Nephron (organoid): ENCODE results near the gene CHD9.
A peak's percentile ranks its signal among the peaks of the same experiment; 100 is the strongest.

Experiments used
- H3K27ac Mint-ChIP-seq, 3 experiments: 2 replicates each; pipeline ENCODE4 v1.8.0; 2020; ENCODE audit warnings: mixed read lengths in 3 of 3, mild to moderate bottlenecking in 2 of 3, moderate library complexity in 1 of 3
- H3K27me3 Mint-ChIP-seq: 2 replicates; pipeline ENCODE4 v1.8.0; 2021; ENCODE audit warnings: low read depth, mild to moderate bottlenecking, moderate library complexity, mixed read lengths
- H3K36me3 Mint-ChIP-seq: 2 replicates; pipeline ENCODE4 v1.8.0; 2020; ENCODE audit warnings: low read depth, mixed read lengths
- H3K4me1 Mint-ChIP-seq: 2 replicates; pipeline ENCODE4 v1.8.0; 2020; ENCODE audit warnings: mixed read lengths
- H3K4me3 Mint-ChIP-seq, 3 experiments: 2 replicates each; pipeline ENCODE4 v1.8.0; 2020; ENCODE audit warnings: mild to moderate bottlenecking in 3 of 3, mixed read lengths in 3 of 3, moderate library complexity in 2 of 3
- H3K9me3 Mint-ChIP-seq: 2 replicates; pipeline ENCODE4 v1.8.0; 2020; ENCODE audit warnings: mixed read lengths
- TF ChIP-seq, protein P1 (sequence below), 3 experiments: fragments of 200-600 bp; sonication (generic); IDR thresholded peaks; one replicate each; pipeline ENCODE4 v1.5.0; 2021; ENCODE audit warnings: antibody characterized with exemption in 3 of 3; ENCODE audit not compliant: unreplicated experiment in 3 of 3

CHD9 gene

DNA sequence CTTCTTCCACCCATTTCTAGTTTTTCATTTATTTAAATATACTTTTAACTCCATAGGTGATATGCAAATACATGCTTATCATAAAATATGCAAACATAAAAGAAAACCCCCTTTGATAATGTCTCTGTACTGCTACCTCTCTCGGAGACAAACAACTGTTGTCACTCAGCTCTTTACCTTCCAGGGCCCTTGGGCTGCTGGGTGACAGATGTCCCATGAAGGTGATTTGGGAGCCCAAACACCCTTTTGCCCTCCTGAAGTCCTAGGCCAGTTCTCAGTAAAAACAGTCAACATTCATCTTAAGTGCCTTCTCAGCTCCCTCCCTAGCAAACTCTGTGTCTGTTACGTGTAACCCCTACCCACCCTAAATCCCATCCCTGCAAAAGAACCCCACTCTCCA lies 37.5 kb downstream of the CHD9 start:
- peak overlapping the region; percentile 70 to 95 (median 90) for H3K27ac Mint-ChIP-seq
- TF ChIP-seq, protein P1, sequence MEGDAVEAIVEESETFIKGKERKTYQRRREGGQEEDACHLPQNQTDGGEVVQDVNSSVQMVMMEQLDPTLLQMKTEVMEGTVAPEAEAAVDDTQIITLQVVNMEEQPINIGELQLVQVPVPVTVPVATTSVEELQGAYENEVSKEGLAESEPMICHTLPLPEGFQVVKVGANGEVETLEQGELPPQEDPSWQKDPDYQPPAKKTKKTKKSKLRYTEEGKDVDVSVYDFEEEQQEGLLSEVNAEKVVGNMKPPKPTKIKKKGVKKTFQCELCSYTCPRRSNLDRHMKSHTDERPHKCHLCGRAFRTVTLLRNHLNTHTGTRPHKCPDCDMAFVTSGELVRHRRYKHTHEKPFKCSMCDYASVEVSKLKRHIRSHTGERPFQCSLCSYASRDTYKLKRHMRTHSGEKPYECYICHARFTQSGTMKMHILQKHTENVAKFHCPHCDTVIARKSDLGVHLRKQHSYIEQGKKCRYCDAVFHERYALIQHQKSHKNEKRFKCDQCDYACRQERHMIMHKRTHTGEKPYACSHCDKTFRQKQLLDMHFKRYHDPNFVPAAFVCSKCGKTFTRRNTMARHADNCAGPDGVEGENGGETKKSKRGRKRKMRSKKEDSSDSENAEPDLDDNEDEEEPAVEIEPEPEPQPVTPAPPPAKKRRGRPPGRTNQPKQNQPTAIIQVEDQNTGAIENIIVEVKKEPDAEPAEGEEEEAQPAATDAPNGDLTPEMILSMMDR (IDR thresholded peaks at IDR 0.05; ENCODE audit: unreplicated experiment in 3 of 3), result no peak
- peaks cover 59% of the 10 kb centered on the region for H3K4me1 Mint-ChIP-seq
- H3K27me3 Mint-ChIP-seq, result no peaks in the 10 kb centered on the region
- no peaks in the 10 kb centered on the region for H3K36me3 Mint-ChIP-seq
- H3K9me3 Mint-ChIP-seq, result no peaks in the 10 kb centered on the region
- H3K4me3 Mint-ChIP-seq, result peak overlapping the region in 1 of 3 experiments; percentile 35

DNA sequence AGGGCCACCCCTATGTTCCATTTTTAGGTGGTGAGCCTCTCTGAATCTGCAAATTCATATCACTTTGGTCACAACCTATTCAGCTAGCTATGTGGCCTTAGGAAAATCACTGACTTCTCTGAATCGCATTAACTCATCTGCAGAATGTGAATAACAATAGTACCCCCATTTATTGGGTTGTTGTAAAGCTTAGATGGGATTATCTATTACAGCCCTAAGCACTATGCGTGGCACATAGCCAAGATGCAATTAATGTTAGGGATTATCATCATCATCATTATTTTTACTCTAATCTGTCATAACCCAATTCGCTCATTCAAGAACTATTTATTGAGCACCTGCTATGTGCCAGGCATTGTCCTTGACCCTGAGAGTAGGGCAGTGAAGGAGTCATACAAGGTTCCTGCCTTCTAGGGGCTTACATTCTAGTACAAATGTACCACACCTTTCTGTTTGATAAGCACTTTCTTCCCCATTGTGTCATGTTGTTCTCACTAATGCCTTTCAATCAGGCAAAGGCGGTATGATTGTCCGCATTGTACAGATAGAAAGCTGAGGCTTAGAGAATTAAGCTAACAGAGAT lies 38.5 kb downstream of the CHD9 start:
- H3K27me3 Mint-ChIP-seq, result no peaks in the 10 kb centered on the region
- H3K4me1 Mint-ChIP-seq, result peaks cover 60% of the 10 kb centered on the region
- peak overlapping the region; percentile 30 to 95 (median 32) for H3K27ac Mint-ChIP-seq
- TF ChIP-seq, protein P1 (IDR thresholded peaks at IDR 0.05; ENCODE audit: unreplicated experiment in 3 of 3), result no peak
- H3K4me3 Mint-ChIP-seq, result no peak overlapping the region
- H3K9me3 Mint-ChIP-seq, result no peaks in the 10 kb centered on the region
- H3K36me3 Mint-ChIP-seq, result no peaks in the 10 kb centered on the region

DNA sequence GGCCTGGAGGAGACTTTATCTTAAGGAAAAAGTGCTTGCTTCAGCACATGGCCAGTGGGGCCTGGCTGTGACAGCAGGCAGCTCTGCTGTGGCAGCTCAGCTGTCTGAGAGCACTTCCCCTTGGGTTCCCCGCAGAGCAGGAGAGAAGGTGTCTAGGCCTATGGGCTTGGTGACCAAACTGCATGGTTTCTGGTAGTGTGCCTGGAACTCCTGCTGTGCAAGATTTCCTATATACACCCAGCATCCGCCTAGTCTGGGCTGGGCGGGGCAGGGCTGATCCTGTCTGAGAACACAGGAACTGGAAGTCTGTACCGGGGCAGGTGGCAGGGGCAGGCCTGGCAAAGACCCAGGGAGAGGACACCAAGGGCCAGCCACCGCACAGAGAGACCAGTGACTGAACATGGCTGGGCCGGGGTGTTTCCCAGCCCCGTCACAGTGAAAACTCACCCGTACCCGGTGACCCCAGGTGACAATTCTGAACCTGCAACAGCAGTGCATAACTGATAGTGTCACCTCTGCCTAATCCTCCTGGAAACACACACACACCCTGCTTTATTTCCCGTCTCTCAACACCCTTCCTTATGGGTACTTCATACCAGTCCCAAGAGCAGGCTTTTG lies 39.3 kb downstream of the CHD9 start:
- H3K27ac Mint-ChIP-seq, result peak overlapping the region; percentile 30 to 95 (median 32)
- H3K4me3 Mint-ChIP-seq, result no peak overlapping the region
- peaks cover 69% of the 10 kb centered on the region for H3K4me1 Mint-ChIP-seq
- H3K36me3 Mint-ChIP-seq, result no peaks in the 10 kb centered on the region
- H3K9me3 Mint-ChIP-seq, result no peaks in the 10 kb centered on the region
- H3K27me3 Mint-ChIP-seq, result no peaks in the 10 kb centered on the region
- TF ChIP-seq, protein P1 (IDR thresholded peaks at IDR 0.05; ENCODE audit: unreplicated experiment in 3 of 3), result no peak

DNA sequence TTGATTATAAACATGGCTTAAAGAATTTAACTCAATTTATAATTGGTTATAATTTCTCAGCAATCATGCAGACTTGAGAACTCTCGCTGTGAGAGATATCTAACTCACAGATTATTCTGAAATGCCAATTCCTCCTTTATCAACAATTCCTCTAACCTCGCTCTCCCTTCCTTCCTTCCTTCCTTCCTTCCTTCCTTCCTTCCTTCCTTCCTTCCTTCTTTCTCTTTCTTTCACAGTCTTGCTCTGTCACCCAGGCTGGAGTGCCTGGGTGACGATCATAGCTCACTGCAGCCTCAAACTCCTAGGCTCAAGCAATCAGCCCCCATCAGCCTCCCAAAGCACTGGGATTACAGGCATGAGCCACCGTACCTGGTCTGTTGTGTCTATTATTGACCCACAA lies 42.4 kb downstream of the CHD9 start:
- TF ChIP-seq, protein P1 (IDR thresholded peaks at IDR 0.05; ENCODE audit: unreplicated experiment in 3 of 3), result no peak
- no peaks in the 10 kb centered on the region for H3K27me3 Mint-ChIP-seq
- peaks cover 56% of the 10 kb centered on the region for H3K4me1 Mint-ChIP-seq
- H3K27ac Mint-ChIP-seq, result peak overlapping the region; percentile 60 to 85 (median 76)
- H3K36me3 Mint-ChIP-seq, result no peaks in the 10 kb centered on the region
- H3K4me3 Mint-ChIP-seq, result no peak overlapping the region
- no peaks in the 10 kb centered on the region for H3K9me3 Mint-ChIP-seq

DNA sequence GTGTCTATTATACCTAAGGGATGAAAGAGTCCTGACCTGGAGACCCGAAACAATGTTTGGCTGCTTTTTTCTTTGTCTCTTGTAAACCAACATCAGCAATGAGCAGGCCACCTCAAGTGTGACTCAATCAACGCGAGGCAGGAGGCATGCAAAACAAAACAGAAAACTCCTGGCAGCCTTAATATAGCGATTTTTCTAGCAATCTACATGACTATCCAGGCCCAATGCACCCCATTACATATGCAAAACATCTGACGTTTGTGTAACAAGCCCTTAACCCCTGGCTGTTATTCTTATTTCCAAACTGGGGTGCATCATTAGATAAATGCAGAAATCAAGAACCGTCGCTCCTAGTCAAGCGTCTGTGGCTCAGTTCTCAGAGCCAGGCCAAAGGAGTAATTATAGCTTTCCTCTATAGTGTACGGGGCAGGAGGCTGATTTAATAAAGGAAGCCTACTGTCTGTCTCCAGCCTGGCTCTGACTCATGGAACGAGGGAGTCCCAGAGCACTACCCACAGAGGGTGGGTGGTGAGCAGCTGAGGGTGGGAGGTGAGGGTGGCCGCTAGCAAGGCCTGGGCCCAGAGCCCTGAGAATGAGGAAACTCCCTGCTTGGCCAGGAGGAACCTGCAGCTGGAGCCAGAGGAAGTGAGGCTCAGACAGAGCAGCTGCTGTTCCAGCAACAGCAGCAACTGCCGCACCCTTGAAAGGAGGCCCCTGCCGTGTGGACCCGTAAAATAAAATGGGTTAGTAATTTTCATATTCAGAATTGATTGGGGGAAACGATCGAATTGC lies 43.9 kb downstream of the CHD9 start:
- peak overlapping the region; percentile 96 to 98 (median 97) for H3K27ac Mint-ChIP-seq
- H3K36me3 Mint-ChIP-seq, result no peaks in the 10 kb centered on the region
- TF ChIP-seq, protein P1 (IDR thresholded peaks at IDR 0.05; ENCODE audit: unreplicated experiment in 3 of 3), result no peak
- H3K27me3 Mint-ChIP-seq, result no peaks in the 10 kb centered on the region
- H3K9me3 Mint-ChIP-seq, result no peaks in the 10 kb centered on the region
- peak overlapping the region; percentile 75 to 79 (median 76) for H3K4me3 Mint-ChIP-seq
- peaks cover 46% of the 10 kb centered on the region for H3K4me1 Mint-ChIP-seq
